IMR-90 (cell line): ENCODE data around the gene FGGY. TPM values are rescaled to one million over a fixed set of nuclear protein-coding genes. Genes with fewer than 3 reads are reported as not detected.

ENCODE experiments used
- ATAC-seq: fragments of 200-7000 bp; cut with Tn5 transposase; 2 replicates; pipeline ENCODE4 v1.9.1; 2020; ENCODE audit warnings: low read depth, mild to moderate bottlenecking, moderate library complexity
- BruUV-seq: library from RNA; stranded (reverse); fragments of 400-500 nt; replicated peaks from 2 replicates; lab custom pipeline; 2021; lab: Mats Ljungman, UMichigan
- CTCF ChIA-PET: fragments of 300-600 bp; formaldehyde crosslinking; extraction: SDS; loops from one replicate; lab custom pipeline; 2021; ENCODE audit warnings: antibody characterized with exemption; lab: Yijun Ruan, JAX
- POLR2A ChIA-PET: fragments of 300-600 bp; sonication (Branson Sonifier 250); formaldehyde crosslinking; loops from one replicate; lab custom pipeline; 2022; ENCODE audit warnings: antibody characterized with exemption; ENCODE audit not compliant: unreplicated experiment; lab: Charles Lee
- DNase-seq: peaks from one replicate; pipeline ENCODE4 v3.0.0; 2013
- H2AFZ ChIP-seq: replicated peaks from 2 replicates; pipeline ENCODE3; 2013; ENCODE audit warnings: low read length, mild to moderate bottlenecking; ENCODE audit not compliant: poor library complexity
- H2AK5ac ChIP-seq: 2 replicates; pipeline ENCODE4 v1.6.1; 2013; ENCODE audit warnings: low read depth, low read length, inconsistent platforms
- H2AK9ac ChIP-seq: replicated peaks from 2 replicates; pipeline ENCODE3; 2013; ENCODE audit warnings: mild to moderate bottlenecking, low read depth, low read length, moderate library complexity; ENCODE audit not compliant: poor library complexity
- H2BK120ac ChIP-seq: 2 replicates; pipeline ENCODE4 v1.6.1; 2013; ENCODE audit warnings: low read depth, low read length, inconsistent platforms
- H2BK15ac ChIP-seq: 3 replicates; pipeline ENCODE4 v1.6.1; 2013; ENCODE audit warnings: low read depth, low read length, inconsistent platforms
- H2BK20ac ChIP-seq: 2 replicates; pipeline ENCODE4 v1.6.1; 2013; ENCODE audit warnings: low read depth, mild to moderate bottlenecking, inconsistent platforms, low read length, moderate library complexity
- H2BK5ac ChIP-seq: 2 replicates; pipeline ENCODE4 v1.6.1; 2013; ENCODE audit warnings: mild to moderate bottlenecking, low read depth, low read length, inconsistent platforms; ENCODE audit not compliant: poor library complexity, severe bottlenecking
- H3K14ac ChIP-seq: replicated peaks from 2 replicates; pipeline ENCODE4 v1.6.1; 2013; ENCODE audit warnings: low read depth, low read length, inconsistent platforms
- H3K18ac ChIP-seq: 2 replicates; pipeline ENCODE4 v1.6.1; 2013; ENCODE audit warnings: low read depth, low read length, control low read depth
- H3K23ac ChIP-seq: 2 replicates; pipeline ENCODE4 v1.6.1; 2013; ENCODE audit warnings: low read depth, low read length, inconsistent platforms
- H3K27ac ChIP-seq: 2 replicates; pipeline ENCODE4 v1.5.1; 2013; ENCODE audit warnings: mild to moderate bottlenecking, control low read depth, low read length; ENCODE audit not compliant: insufficient read depth
- H3K27me3 ChIP-seq: 2 replicates; pipeline ENCODE4 v1.6.1; 2013; ENCODE audit warnings: low read length; ENCODE audit not compliant: control insufficient read depth, insufficient read depth
- H3K36me3 ChIP-seq: 2 replicates; pipeline ENCODE4 v1.6.1; 2013; ENCODE audit warnings: low read length, mixed read lengths; ENCODE audit not compliant: control insufficient read depth, insufficient read depth
- H3K4ac ChIP-seq: 2 replicates; pipeline ENCODE4 v1.6.1; 2013; ENCODE audit warnings: low read depth, low read length, inconsistent platforms
- H3K4me1 ChIP-seq: 2 replicates; pipeline ENCODE4 v1.6.1; 2013; ENCODE audit warnings: low read length, mixed read lengths; ENCODE audit not compliant: control insufficient read depth, insufficient read depth
- H3K4me2 ChIP-seq: 2 replicates; pipeline ENCODE4 v1.6.1; 2013; ENCODE audit warnings: low read depth, mild to moderate bottlenecking, control low read depth, low read length, moderate library complexity
- H3K4me3 ChIP-seq: 2 replicates; pipeline ENCODE4 v1.5.1; 2013; ENCODE audit warnings: low read depth, mild to moderate bottlenecking, control low read depth, low read length, moderate library complexity; ENCODE audit not compliant: insufficient read depth
- H3K56ac ChIP-seq: 2 replicates; pipeline ENCODE4 v1.6.1; 2013; ENCODE audit warnings: low read length, inconsistent platforms; ENCODE audit not compliant: insufficient read depth; ENCODE audit errors: extremely low read depth
- H3K79me1 ChIP-seq, 2 experiments: 2 replicates each; pipeline ENCODE4 v1.6.1; 2013; ENCODE audit warnings: low read length in 2 of 2, inconsistent platforms in 1 of 2, low read depth in 1 of 2
- H3K9ac ChIP-seq: 2 replicates; pipeline ENCODE4 v1.6.1; 2013; ENCODE audit warnings: low read depth, low read length, control low read depth
- H3K9me1 ChIP-seq: 2 replicates; pipeline ENCODE4 v1.6.1; 2013; ENCODE audit warnings: low read length, inconsistent platforms; ENCODE audit not compliant: insufficient read depth
- H3K9me3 ChIP-seq: 2 replicates; pipeline ENCODE4 v1.6.1; 2013; ENCODE audit warnings: low read length; ENCODE audit not compliant: control insufficient read depth, insufficient read depth
- H4K20me1 ChIP-seq: 2 replicates; pipeline ENCODE4 v1.6.1; 2013; ENCODE audit warnings: low read length, inconsistent platforms; ENCODE audit not compliant: insufficient read depth
- H4K5ac ChIP-seq: 2 replicates; pipeline ENCODE4 v1.6.1; 2013; ENCODE audit warnings: mild to moderate bottlenecking, low read depth, low read length, control low read depth
- H4K8ac ChIP-seq, 2 experiments: 2 replicates each; pipeline ENCODE4 v1.6.1; 2013; ENCODE audit warnings: low read depth in 2 of 2, low read length in 2 of 2, control low read depth in 1 of 2, inconsistent platforms in 1 of 2
- H4K91ac ChIP-seq: 2 replicates; pipeline ENCODE4 v1.6.1; 2013; ENCODE audit warnings: low read depth, low read length, inconsistent platforms; ENCODE audit not compliant: insufficient read depth
- CTCF ChIP-seq: conservative IDR thresholded peaks from 2 replicates; pipeline ENCODE4 v1.5.1; 2012; ENCODE audit warnings: mild to moderate bottlenecking, low read depth, low read length, improper control_type of control experiment
- NFE2L2 ChIP-seq: fragments of 150-350 bp; IDR thresholded peaks from 2 replicates; pipeline ENCODE4 v1.6.1; 2016; ENCODE audit warnings: low read depth, mild to moderate bottlenecking, low read length
- POLR2A ChIP-seq: IDR thresholded peaks from 2 replicates; pipeline ENCODE4 v1.6.1; 2012; ENCODE audit warnings: mild to moderate bottlenecking, low read depth, low read length
- WGBS, 2 experiments: methylation state at CpG; one replicate each; pipeline versions ENCODE4 v1.1.5 to v1.1.7; 2013; ENCODE audit warnings: missing lambda C conversion rate in 2 of 2; ENCODE audit not compliant: insufficient read length in 1 of 2; ENCODE audit errors: extremely low coverage in 2 of 2; 5-methylcytosine and 5-hydroxymethylcytosine counted together
- dilution Hi-C: fragments of 300-500 bp; cut with HindIII; formaldehyde crosslinking; loops from one replicate; pipeline ENCODE4 v1.14.3; 2018; ENCODE audit warnings: low sequenced_read_pairs; ENCODE audit not compliant: unreplicated experiment
- in situ Hi-C: fragments of 300-500 bp; cut with MboI; formaldehyde crosslinking; loops from 3 replicates; pipeline ENCODE4 v1.14.3; 2019; ENCODE audit warnings: low sequenced_read_pairs, inconsistent platforms, mixed read lengths
- intact Hi-C: fragments of 100-400 bp; cut with micrococcal nuclease; formaldehyde crosslinking; loops from 2 replicates; pipeline ENCODE4 v1.10.0; 2022
- polyA plus RNA-seq, 3 experiments: library from polyadenylated mRNA; depleted of rRNA; stranded (reverse); fragments of >200 nt; gene quantifications; 2 replicates each; pipeline ENCODE4 v1.2.3, GENCODE V29; 2012; ENCODE audit warnings: low replicate concordance in 1 of 3
- total RNA-seq: library from RNA; depleted of rRNA; stranded (reverse); fragments of >200 nt; gene quantifications from 2 replicates; pipeline ENCODE4 v1.2.3, GENCODE V29; 2012

Gene FGGY
- total and polyA plus RNA-seq, 2 of the 4 experiments (the other 2 are of a cell fraction): 5.6 to 14.0 TPM

- H3K4me2 ChIP-seq: no peak overlapping the region
- H3K23ac ChIP-seq: no peak overlapping the region
- TF ChIP-seq POLR2A: no peak
- no peak for TF ChIP-seq NFE2L2
- TF ChIP-seq CTCF: no peak
- no peak overlapping the region for H2BK5ac ChIP-seq
- H3K9me1 ChIP-seq: no peaks in the 10 kb centered on the region
- H3K79me1 ChIP-seq: no peaks in the 10 kb centered on the region
- no CpG with 5 or more reads among the region's 2 CpGs for WGBS, 2 experiments
- in situ Hi-C loops (loop anchor here (25.0 kb wide), 1 partner anchor 1255 kb away; no protein-coding TSS in a partner anchor), dilution Hi-C loops (loop anchor here (25.0 kb wide), 1 partner anchor 1030 kb away; no protein-coding TSS in a partner anchor), intact Hi-C loops (loop anchor here (10.0 kb wide), 1 partner anchor 1252 kb away; no protein-coding TSS in a partner anchor)
- H3K18ac ChIP-seq: no peak overlapping the region
- POLR2A ChIA-PET: interaction anchor here (0.6 kb wide), 1 partner anchor 755 kb away, joined by 3 read pairs; no protein-coding TSS in a partner anchor
- no peak overlapping the region for H2AK9ac ChIP-seq
- BruUV-seq: no TSS peak
- H2BK120ac ChIP-seq: no peak overlapping the region
- H2BK20ac ChIP-seq: no peak overlapping the region
- H4K91ac ChIP-seq: no peak overlapping the region
- no peak overlapping the region for H4K5ac ChIP-seq
- H3K4ac ChIP-seq: no peak overlapping the region
- CTCF ChIA-PET: interaction anchor here (1.0 kb wide), 1 partner anchor 13 kb away, joined by 5 read pairs; no protein-coding TSS in a partner anchor
- ATAC-seq (no peak), DNase-seq (no peak)
- no peak overlapping the region for H3K56ac ChIP-seq
- no peak overlapping the region for H3K27ac ChIP-seq
- H2BK15ac ChIP-seq: no peak overlapping the region
- no peak overlapping the region for H4K8ac ChIP-seq
- no peaks in the 10 kb centered on the region for H3K9me3 ChIP-seq
- H3K36me3 ChIP-seq: no peaks in the 10 kb centered on the region
- H3K14ac ChIP-seq: 0 out of 2 replicates have a peak overlapping the region, but pooled peaks have one; percentile 11
- no peak overlapping the region for H2AK5ac ChIP-seq
- no peaks in the 10 kb centered on the region for H3K27me3 ChIP-seq
- no peak overlapping the region for H2AFZ ChIP-seq
- 0 out of 2 replicates have a peak, but pooled peaks cover 2% of the 10 kb centered on the region for H3K4me1 ChIP-seq
- no peaks in the 10 kb centered on the region for H4K20me1 ChIP-seq
- no peak overlapping the region for H3K4me3 ChIP-seq
- H3K9ac ChIP-seq: no peak overlapping the region
These were observed 470.2 kb downstream of the FGGY start for GRCh38 chr1:59767119-59767518.
